Panc1 (cell line): ENCODE results near the gene ABCC8.

ENCODE experiments used
- POLR2AphosphoS5 ChIP-seq: IDR thresholded peaks from 2 replicates; pipeline ENCODE4 v1.6.1; 2012; ENCODE audit warnings: mild to moderate bottlenecking, low read depth, low read length, moderate library complexity
- TF ChIP-seq, protein P1 (sequence below): fragments of 450-650 bp; IDR thresholded peaks from 2 replicates; pipeline ENCODE4 v1.5.1; 2017; ENCODE audit warnings: mild to moderate bottlenecking

DNA sequence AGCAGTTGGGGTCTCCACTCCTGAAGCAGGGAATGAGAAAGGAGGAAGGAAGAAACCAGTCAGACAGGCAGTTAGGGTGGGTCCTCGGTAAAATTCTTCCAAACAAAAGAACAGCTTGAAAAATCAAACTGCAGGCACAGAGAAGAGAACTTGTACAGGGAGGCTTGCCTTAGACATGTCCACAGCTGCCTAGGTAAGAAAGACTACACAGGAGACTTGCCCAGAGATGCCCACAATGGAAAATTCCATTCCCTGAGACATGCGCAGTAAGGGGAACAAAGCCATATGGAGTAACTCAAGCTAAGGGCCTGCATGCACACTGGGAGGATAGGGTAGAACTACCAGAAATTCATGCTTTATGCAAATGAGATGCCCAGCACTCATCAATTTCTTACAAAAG, 98.0 kb downstream of the ABCC8 start:
- no peak for TF ChIP-seq POLR2AphosphoS5
- TF ChIP-seq, protein P1, sequence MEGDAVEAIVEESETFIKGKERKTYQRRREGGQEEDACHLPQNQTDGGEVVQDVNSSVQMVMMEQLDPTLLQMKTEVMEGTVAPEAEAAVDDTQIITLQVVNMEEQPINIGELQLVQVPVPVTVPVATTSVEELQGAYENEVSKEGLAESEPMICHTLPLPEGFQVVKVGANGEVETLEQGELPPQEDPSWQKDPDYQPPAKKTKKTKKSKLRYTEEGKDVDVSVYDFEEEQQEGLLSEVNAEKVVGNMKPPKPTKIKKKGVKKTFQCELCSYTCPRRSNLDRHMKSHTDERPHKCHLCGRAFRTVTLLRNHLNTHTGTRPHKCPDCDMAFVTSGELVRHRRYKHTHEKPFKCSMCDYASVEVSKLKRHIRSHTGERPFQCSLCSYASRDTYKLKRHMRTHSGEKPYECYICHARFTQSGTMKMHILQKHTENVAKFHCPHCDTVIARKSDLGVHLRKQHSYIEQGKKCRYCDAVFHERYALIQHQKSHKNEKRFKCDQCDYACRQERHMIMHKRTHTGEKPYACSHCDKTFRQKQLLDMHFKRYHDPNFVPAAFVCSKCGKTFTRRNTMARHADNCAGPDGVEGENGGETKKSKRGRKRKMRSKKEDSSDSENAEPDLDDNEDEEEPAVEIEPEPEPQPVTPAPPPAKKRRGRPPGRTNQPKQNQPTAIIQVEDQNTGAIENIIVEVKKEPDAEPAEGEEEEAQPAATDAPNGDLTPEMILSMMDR, result no peak
